ENCODE data around the gene CTAG1B. TPM values are rescaled to one million over a fixed set of nuclear protein-coding genes. Genes with fewer than 3 reads are reported as not detected.

The CTAG1B gene
- total RNA-seq, 2 donors from 2014 or later: not detected

Other genes with a start within 250 kb of the CTAG1B start
- 100 to 1,000 TPM; 690 to 932 TPM for gene FLNA, start 244.6 kb downstream of the CTAG1B start, total RNA-seq
- 10 to 100 TPM; 79.3 to 83.0 TPM for gene EMD, start 240.0 kb downstream of the CTAG1B start, total RNA-seq
- gene RPL10, start 220.9 kb downstream of the CTAG1B start, total RNA-seq: 1,000 to 10,000 TPM; 1,357 to 2,520 TPM
- gene DNASE1L1, start 210.0 kb downstream of the CTAG1B start, total RNA-seq: 10 to 100 TPM; 14.7 to 20.6 TPM
- gene TAFAZZIN, start 207.7 kb downstream of the CTAG1B start, total RNA-seq: 10 to 100 TPM; 24.7 to 62.4 TPM
- gene ATP6AP1, start 190.6 kb downstream of the CTAG1B start, total RNA-seq: 10 to 100 TPM; 26.9 to 44.5 TPM
- 100 to 1,000 TPM in 1 of 2 donors, 10 to 100 TPM in 1; 96.4 to 213 TPM for gene GDI1, start 182.1 kb downstream of the CTAG1B start, total RNA-seq
- gene FAM50A, start 175.1 kb downstream of the CTAG1B start, total RNA-seq: 10 to 100 TPM; 53.0 to 68.5 TPM
- 10 to 100 TPM; 37.2 to 40.4 TPM for gene PLXNA3, start 161.0 kb downstream of the CTAG1B start, total RNA-seq
- 10 to 100 TPM; 44.9 to 46.0 TPM for gene LAGE3, start 140.0 kb downstream of the CTAG1B start, total RNA-seq
- gene UBL4A, start 132.7 kb downstream of the CTAG1B start, total RNA-seq: 10 to 100 TPM; 39.6 to 40.4 TPM
- gene SLC10A3, start 128.7 kb downstream of the CTAG1B start, total RNA-seq: 10 to 100 TPM in 1 of 2 donors, 1 to 10 TPM in 1; 9.8 to 15.6 TPM
- gene FAM3A, start 103.0 kb downstream of the CTAG1B start, total RNA-seq: 10 to 100 TPM; 27.7 to 32.7 TPM
- gene G6PD, start 72.4 kb downstream of the CTAG1B start, total RNA-seq: 10 to 100 TPM; 74.2 to 75.9 TPM
- 10 to 100 TPM; 34.2 to 35.0 TPM for gene IKBKG, start 71.7 kb downstream of the CTAG1B start, total RNA-seq
- gene CTAG1A, start 34.1 kb downstream of the CTAG1B start, total RNA-seq: not detected
- not detected for gene CTAG2, start 34.3 kb upstream of the CTAG1B start, total RNA-seq
- gene GAB3, start 131.8 kb upstream of the CTAG1B start, total RNA-seq: 1 to 10 TPM; 3.3 to 4.0 TPM
- 100 to 1,000 TPM; 112 to 120 TPM for gene DKC1, start 143.6 kb upstream of the CTAG1B start, total RNA-seq
- 10 to 100 TPM; 30.2 to 32.8 TPM for gene MPP1, start 186.2 kb upstream of the CTAG1B start, total RNA-seq
- gene SMIM9, start 215.4 kb upstream of the CTAG1B start, total RNA-seq: not detected

All from activated naive CD4-positive, alpha-beta T cell treated with anti-CD3 and anti-CD28 coated beads, Interleukin-2, amount 50 U/mL, for 72 hours (primary cell).